CD1c-positive myeloid dendritic cell (primary cell): ENCODE results near the gene BBS1.
A peak's percentile ranks its signal among the peaks of the same experiment; 100 is the strongest.

Experiments
- DNase-seq: peaks from one replicate; pipeline ENCODE4 v3.0.0-alpha.2; 2016; ENCODE audit errors: extremely low spot score

Gene BBS1

DNA sequence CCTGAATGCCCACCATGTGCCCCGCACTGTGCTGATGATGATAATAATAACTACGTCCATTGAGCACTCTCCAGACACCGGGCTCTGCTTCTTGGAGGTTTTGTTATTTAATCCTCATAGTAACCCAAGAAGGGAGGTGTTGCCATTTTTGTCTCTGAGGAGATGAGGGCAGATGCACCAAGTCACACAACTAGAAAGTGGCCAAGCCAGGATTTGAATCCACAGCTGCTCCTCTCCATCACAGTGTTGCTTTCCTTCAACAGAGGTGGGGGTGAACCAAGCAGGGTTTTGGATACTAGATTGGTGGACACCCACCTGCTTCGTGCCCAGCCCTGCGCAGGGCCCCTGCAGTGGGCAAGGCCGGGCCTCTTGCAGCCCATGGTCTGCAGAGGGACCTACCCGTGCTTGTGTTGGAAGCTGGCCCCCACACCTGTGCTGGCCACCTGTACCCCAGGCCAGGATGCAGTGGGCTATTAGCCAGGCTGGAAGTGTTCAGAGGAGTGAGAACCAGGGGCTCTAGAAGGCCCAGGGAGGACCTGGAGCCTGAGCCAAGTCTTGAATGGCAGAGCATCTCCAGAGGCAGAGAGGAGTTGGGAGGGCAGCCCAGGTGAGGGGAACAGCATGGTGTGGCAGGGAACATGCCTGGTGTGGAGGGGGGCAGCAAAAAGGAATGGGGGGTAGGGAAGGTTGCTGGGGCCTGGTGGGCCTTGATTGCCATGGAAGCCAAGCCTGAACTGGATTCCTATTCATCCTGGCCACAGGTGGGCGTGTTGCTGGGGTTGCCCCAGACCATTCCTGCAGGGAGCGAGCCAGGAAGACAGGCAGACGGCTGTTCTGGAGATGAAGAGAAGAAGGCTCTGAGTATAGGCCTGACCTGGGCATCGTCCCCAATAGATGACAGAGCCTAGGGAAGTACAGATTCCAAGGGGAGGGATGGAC lies 32.9 kb upstream of the BBS1 start:
- no peak for DNase-seq

DNA sequence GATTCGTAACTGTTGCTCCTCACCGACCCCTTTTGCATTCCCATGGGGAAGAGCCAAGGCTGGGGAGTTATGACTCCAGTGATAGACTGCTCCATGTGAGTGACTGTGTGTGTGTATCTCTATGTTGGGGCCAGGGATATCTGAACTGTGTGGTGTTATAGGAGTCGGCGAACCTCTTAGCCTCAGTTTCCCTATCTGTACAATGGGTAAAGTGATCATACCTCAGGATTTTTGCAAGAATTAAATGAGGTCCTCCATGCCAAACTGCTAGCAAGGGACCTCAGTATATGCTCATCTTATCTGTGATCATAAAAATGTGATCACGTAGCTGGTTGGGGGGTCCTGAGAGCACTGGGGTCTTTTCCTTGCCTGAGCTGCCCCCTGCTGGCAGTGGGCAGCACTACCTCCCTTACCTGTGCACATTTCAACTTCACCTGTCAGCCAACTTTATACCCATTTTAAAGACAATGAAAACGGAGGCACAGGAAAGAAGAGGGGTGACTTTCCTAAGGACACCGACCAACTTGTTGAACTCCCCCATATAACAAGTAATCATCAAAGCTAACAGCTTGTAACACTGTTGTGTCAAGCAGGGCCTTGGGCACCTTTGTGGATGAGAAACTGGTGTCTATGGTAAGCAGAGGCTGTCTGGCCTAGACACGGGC lies 31.6 kb upstream of the BBS1 start:
- DNase-seq: peak; percentile 13

DNA sequence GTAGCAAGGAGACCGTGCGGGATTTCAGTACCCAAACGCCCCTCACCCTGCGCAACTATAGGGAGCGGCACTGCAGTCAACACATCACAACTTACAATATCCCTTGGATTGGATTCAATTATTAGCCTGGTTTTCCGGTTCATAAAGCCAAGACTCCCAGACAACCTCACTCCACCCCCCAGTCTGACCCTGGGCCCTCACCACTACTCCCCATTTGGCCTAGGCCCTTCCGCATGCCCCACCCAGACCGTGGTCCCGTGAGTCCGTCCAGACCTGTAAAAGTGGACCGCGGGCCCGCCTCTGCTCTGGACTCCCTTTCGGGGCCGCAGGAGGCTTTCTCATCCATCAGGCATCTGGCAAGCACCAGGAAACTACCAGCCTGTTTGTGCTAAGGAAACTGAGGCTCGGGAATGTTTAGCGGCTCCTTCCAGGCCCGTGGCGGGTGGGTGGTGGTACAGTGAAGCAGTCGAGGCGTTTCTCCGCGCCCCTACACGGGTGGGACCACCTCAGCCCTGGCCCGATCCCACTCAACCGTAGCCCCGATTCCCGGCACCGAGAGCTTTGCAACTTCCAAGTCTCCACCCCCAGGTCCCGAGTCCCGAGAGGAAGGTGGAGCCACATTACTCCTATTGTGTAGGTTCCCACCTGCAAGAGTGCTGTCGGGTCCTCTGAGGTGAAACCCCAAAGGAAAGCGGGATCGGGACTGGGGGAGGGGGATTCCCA lies 30.9 kb upstream of the BBS1 start:
- peak; percentile 18 for DNase-seq

DNA sequence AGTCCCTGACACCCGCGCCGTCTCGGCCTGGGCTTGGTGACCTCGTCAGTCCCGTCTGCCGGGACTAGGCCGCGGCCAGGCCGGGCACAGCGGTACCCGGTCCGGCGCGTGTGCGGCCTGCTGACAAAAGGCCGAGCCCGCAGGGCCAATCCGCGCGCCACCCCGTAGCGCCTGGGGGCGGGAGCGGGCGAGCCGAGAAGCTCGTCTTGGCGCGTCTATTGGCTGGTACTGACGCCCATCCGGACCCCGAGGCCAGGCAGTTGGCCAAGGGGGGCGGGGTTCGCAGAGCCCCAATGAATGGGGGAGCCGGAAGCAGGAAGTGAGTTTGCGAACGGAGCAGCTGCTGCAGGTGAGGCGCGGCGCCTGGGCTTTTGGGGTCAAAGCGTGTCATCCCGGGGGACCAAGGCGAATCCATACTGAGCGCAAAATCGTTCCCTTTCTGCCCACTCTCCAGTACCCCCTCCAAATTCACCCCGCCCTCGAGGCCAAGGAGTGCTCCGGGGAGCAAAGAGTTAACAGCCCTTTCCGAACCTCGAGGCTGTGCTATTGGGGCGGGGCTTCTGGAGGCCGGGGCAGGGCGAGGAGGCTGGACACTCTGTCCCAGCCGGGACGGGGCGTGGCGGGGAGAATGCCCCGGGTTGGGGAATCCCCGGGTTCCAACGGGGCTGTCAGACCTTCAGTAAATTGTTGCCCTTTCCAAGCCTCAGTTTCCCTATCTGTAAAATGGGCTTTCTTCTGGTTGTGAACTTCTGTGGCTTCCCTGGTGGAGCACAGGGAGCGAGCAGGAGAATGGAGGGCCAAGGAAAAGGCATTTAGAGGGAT lies 30.1 kb upstream of the BBS1 start, which contains the start of gene DPP3:
Gene DPP3 (plus strand): TSS at position 318 of the 822 bp plus-strand sequence. CDS start 1,767 bp downstream, outside the sequence.
- DNase-seq: peak; percentile 99

DNA sequence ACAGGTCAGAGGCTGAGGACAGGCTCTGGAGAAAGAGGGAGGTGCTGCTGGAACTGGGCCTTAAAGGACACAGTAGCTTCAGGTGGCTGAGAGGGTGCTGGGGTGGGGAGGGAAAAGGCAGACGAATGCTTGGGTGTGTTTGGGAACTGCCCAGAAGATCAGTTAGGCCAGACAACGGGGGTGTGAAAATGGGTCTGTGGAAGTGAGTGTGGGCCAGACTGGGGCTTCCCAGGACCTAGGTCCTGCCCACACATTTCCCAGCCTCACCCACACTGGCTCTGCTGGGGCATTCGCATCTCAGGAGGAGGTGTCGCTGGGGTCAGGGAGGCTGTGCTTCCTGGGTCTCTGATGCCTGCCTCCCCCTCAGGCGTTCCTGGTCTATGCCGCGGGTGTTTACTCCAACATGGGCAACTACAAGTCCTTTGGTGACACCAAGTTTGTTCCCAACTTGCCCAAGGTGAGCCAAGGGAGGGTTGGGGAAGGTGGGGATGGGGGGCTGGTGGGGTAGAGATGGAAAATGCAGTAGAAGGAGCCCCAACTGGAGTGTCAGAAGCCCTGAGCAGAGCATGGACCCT lies 25.5 kb upstream of the BBS1 start:
- no peak for DNase-seq

DNA sequence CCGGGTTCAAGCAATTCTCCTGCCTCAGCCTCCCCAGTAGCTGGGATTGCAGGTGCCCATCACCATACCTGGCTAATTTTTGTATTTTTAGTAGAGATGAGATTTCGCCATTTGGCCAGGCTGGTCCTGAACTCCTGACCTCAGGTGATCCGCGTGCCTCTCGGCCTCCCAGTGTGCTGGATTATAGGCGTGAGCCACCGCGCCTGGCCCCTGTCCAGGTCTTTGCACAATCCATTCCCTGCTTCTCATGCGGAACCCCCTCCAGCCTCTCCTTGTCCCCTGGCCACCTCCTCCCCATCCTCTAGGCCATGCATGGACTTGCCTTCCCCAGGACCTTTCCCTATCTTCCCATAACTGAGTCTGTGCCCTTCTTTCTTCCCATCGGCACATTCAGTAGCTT lies 21.5 kb upstream of the BBS1 start:
- DNase-seq: no peak

DNA sequence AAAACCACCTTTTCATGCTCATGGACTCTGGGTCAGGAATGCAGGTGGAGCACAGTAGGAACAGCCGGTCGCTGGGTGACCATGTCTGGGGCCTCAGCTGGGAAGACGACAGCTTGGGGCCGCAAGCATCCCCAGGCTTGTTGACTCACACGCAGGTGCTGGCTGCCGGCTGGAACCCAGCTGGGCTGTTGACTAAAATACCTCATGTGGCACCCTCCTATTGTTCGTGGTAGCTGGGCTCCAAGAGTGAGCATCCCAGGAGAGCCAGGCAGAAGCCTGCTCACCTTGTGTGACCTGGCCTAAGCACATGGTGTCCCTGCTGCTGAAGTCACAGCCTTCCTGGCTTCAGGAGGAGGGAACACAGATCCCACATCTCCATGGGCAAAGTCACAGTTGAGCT lies 20.8 kb upstream of the BBS1 start:
- no peak for DNase-seq

DNA sequence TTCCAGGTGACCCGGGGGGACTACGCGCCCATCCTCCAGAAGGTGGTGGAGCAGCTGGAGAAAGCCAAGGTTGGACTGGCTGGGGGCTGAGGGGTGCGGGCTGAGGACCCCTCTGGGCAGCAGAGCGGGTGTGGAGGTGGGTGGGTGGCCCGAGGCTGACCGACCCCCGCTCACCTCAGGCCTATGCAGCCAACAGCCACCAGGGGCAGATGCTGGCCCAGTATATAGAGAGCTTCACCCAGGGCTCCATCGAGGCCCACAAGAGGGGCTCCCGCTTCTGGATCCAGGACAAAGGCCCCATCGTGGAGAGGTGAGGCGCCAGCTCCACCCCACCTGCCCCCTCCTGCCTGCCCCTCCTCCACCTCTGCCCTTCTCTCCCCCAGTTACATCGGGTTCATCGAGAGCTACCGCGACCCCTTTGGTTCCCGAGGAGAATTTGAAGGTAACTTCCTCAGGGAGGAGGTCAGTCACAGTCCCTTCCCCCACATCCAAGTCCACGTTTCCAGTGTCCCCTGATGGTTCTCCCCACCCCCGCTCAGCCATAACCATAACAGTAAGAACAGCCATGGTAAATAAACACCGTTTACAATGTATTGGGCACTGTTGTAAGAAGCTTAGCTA lies 19.0 kb upstream of the BBS1 start:
- DNase-seq: no peak

DNA sequence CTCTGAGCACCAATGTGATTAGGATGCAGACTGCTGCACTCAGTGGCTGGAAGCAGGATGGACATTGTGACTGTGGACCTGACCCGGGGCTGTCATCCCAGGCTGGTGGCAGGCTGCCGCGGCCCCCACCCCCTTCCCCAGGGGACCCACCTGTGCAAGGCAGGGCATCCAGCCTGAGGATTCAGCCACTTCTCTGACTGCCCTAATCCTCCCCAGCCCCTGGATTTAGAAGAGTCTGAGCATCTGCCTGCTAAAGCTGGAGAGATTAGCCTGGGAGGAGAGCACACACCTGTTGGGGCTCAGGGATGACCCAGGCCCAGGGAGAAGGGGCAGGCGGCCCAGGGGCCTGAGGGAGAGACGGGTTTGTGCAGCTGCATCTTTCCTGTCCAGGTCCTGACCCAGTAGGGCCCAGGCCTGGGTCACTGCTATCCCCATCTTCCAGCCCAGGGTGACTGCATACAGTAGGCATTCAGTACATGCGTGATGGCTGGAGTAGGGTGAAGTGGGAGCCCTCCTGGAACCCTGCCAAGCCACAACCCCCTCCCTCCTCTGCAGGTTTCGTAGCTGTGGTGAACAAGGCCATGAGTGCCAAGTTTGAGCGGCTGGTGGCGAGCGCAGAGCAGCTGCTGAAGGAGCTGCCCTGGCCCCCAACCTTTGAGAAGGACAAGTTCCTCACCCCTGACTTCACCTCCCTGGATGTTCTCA lies 18.1 kb upstream of the BBS1 start:
- no peak for DNase-seq

DNA sequence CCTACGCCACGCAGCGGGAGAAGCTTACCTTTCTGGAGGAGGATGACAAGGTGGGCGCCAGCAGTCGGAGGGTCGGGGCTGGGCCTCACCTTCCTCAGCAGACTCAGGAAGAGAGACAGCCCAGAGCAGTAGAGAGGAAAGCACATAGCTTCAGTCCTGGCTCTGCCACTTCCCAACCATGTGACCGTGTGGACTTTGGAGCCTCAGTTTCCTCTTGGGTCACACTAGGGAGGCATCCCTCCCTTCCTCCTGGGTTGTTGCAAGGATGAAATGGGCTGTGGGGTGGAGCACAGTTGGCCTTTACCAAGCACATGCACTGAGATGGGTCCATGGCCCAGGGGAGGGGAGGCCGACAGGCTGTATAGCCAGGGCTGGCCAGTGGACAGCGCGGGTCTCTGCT lies 17.3 kb upstream of the BBS1 start:
- no peak for DNase-seq

DNA sequence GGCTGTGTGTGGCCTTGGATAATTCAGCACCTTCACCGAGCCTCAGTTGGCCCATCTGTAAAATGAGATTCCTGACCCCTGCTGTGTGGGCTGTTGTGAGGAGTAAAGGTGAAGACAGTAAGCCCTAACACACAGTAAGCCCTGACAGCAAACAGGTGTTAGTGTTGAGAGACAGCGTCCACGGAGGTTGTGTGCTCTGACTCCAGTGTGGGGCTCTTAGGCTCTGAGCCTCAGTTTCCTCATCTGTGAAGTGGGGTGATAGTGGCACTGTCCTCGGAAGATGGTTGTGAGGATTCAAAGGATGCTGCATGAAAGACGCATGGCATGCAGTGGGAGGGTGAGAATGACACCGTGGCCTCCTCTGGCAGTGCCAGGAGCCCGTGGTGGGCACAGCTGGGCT lies 16.0 kb upstream of the BBS1 start:
- no peak for DNase-seq

DNA sequence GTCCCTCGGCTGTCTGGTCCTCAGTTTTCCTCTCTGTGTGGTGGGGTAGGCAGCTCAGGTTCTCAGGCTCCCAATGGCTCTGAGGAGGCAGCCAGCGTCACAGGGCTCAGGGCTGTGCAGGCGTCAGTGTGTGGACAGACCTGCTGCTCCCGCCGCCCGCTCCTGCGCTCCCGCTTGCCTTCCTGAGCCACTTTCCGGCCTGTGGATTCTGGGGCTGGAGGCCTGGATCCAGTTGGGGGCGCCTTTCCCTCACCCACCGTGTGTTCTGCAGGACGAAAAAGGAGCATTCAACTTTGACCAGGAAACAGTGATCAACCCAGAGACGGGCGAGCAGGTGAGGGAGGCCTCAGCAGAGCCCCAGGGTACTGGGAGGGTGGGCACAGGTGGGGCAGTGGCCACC lies 15.5 kb upstream of the BBS1 start:
- no peak for DNase-seq

DNA sequence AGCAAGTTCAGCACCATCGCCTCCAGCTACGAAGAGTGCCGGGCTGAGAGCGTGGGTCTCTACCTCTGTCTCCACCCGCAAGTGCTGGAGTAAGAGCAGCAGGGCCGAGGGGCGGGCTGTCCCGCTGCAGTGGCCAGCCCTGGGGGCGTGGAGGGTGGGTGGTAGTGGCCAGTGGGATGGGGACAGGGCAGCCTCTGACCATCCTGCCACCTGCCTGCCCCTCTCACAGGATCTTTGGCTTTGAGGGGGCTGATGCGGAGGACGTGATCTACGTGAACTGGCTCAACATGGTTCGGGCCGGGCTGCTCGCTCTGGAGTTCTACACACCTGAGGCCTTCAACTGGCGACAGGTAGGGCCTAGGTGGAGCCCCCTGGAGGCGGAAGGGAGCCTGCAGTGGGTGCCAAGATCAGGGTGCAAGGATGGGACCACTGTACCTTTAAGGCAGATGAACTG lies 15.0 kb upstream of the BBS1 start:
- no peak for DNase-seq

DNA sequence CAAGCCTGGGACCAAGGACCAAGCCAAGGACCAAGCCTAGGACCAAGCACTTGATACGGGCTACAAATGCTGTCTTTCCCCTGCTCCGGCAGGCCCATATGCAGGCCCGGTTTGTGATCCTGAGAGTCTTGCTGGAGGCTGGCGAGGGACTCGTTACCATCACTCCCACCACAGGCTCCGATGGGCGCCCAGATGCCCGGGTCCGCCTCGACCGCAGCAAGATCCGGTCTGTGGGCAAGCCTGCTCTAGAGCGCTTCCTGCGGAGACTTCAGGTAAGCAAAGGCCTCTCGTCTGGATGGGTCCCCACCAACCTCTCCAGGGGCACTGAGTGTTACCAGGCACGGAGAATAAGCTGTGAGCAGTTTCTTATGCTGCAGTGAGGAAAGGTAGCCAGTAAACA lies 13.2 kb upstream of the BBS1 start:
- DNase-seq: no peak

DNA sequence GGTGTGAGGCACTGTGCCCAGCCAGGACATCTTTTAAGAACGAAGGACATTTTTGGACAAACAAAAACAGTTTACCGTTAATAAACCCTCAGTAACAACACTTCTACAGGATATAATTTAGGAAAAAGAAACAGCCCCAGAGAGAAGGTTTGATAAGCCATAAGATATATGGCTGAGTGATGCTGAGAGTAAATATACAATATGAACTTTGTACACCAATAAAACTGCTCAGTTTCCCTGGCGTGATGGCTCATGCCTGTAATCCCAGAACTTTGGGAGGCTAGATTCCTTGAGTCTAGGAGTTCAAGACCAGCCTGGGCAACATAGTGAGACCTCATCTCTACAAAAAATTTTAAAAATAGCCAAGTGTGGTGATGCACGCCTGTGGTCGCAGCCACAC lies 11.9 kb upstream of the BBS1 start:
- no peak for DNase-seq

DNA sequence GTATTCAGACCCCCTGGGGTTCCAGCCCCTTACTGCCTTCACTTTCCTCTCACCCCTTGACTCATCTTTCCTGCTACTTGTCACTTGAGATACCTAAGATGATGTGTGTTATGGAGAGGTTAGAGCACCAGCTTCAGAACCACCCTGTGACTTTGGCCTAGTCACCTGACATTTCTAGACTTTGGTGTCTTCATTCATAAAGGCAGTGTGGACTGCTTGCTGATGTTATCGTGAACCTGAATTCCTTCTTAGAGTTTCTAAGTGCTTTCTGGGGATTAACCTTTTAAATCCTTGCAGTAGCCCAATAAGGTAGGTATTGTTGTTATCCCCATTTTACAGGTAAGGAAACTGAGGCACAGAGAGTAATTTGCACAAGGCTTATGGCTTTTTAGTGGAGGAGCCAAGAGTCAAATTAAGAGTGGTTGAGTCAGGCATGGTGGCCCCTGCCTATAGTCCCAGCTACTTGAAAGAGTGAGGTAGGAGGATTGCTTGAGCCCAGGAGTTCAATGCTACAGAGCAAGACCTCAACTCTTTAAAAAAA lies 5.1 kb upstream of the BBS1 start:
- DNase-seq: no peak

DNA sequence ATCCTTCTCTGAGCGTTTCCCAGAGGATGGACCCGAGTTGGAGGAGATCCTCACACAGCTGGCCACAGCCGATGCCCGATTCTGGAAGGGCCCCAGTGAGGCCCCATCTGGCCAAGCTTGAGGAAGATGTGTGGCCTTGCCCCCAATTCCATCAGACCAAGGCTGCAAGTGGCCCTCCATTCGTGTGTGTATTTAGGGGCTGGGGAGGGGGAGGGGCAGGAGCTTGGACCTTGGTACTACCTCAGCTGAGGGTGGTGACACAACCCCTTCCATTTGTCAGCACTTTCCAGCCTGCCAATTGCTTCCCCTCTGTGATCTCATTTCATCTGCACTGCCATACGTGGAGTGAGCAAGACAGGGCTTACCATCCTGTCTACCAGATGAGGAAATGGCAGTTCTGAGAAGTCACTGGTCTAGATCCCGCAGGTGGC lies 1.3 kb upstream of the BBS1 start:
- peak; percentile 5 for DNase-seq

DNA sequence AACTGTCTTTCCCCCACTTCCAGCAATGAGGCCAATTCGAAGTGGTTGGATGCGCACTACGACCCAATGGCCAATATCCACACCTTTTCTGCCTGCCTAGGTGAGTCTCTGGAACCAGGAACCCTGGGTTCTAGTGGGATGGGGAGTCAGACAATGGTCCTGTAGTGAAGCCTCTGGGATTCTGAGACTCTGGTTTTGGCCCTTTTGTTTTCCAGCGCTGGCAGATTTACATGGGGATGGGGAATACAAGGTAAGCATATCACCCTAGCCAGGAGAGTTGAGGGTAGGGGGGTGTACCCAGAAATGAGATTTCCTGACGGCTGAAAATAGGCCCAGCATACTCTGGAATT lies 530 bp downstream of the BBS1 start:
- DNase-seq: no peak

DNA sequence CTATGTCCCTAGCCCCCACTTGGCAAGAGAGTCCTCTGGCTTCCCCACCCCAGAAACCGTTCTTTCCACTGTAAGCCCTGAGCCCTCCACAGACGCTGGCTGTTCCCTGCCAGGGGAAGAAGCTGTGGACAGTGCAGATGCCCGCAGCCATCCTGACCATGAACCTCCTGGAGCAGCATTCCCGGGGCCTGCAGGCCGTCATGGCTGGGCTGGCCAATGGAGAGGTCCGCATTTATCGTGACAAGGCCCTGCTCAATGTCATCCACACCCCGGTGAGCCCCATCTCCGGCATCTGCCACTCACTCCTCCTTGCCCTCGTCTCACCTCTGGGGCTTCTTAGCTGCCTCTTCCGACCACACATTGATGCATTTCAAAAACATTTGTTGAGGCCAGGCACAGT lies 13.2 kb downstream of the BBS1 start:
- DNase-seq: no peak
